Activated CD8-positive, alpha-beta T cell treated with anti-CD3 and anti-CD28 coated beads for 36 hours (primary cell): ENCODE data around the gene DYSF. TPM values are rescaled to one million over a fixed set of nuclear protein-coding genes. Genes with fewer than 3 reads are reported as not detected.
"Not testable (repeated sequence)": the region's sequence is repeated elsewhere in the genome, so short reads cannot be mapped to it uniquely, and the experiment has no call there.

Experiments
- ATAC-seq: fragments of 200-7000 bp; cut with Tn5 transposase; one replicate; pipeline ENCODE4 v1.10.0; 2021; ENCODE audit warnings: mild to moderate bottlenecking, moderate library complexity
- CTCF ChIA-PET: fragments of 350-600 bp; sonication (Branson Sonifier 250); formaldehyde crosslinking; loops from one replicate; lab custom pipeline; 2021; ENCODE audit warnings: antibody characterized with exemption; lab: Charles Lee
- POLR2A ChIA-PET: fragments of 350-600 bp; sonication (Branson Sonifier 250); formaldehyde crosslinking; loops from one replicate; lab custom pipeline; 2021; ENCODE audit warnings: antibody characterized with exemption; lab: Charles Lee
- DNase-seq: peaks from one replicate; pipeline ENCODE4 v3.0.0-alpha.2; 2020
- H3K27ac Mint-ChIP-seq: one replicate; pipeline ENCODE4 v1.8.0; 2021; ENCODE audit warnings: mild to moderate bottlenecking, mixed read lengths
- H3K27me3 Mint-ChIP-seq: one replicate; pipeline ENCODE4 v1.8.0; 2021; ENCODE audit warnings: mixed read lengths
- H3K36me3 Mint-ChIP-seq: one replicate; pipeline ENCODE4 v1.8.0; 2021; ENCODE audit warnings: low read depth, mixed read lengths
- H3K4me1 Mint-ChIP-seq: one replicate; pipeline ENCODE4 v1.8.0; 2021; ENCODE audit warnings: low read depth, mixed read lengths
- H3K4me3 Mint-ChIP-seq: one replicate; pipeline ENCODE4 v1.8.0; 2021; ENCODE audit warnings: mild to moderate bottlenecking, moderate library complexity, mixed read lengths
- H3K9me3 Mint-ChIP-seq: one replicate; pipeline ENCODE4 v1.8.0; 2021; ENCODE audit warnings: mixed read lengths
- intact Hi-C: fragments of 100-400 bp; cut with micrococcal nuclease; formaldehyde crosslinking; loops from one replicate; pipeline ENCODE4 v1.10.0; 2022
- total RNA-seq, 2 experiments: library from RNA; stranded (reverse); gene quantifications; one replicate each; pipeline ENCODE4 v1.2.3, GENCODE V29; 2021
- TF ChIP-seq, protein P1 (sequence below): fragments of 200-600 bp; IDR thresholded peaks from one replicate; pipeline ENCODE4 v1.8.0; 2022; ENCODE audit warnings: antibody characterized with exemption, mild to moderate bottlenecking

DYSF gene
- total RNA-seq, 2 experiments from 2014 or later: 3.5 to 3.8 TPM

DNA sequence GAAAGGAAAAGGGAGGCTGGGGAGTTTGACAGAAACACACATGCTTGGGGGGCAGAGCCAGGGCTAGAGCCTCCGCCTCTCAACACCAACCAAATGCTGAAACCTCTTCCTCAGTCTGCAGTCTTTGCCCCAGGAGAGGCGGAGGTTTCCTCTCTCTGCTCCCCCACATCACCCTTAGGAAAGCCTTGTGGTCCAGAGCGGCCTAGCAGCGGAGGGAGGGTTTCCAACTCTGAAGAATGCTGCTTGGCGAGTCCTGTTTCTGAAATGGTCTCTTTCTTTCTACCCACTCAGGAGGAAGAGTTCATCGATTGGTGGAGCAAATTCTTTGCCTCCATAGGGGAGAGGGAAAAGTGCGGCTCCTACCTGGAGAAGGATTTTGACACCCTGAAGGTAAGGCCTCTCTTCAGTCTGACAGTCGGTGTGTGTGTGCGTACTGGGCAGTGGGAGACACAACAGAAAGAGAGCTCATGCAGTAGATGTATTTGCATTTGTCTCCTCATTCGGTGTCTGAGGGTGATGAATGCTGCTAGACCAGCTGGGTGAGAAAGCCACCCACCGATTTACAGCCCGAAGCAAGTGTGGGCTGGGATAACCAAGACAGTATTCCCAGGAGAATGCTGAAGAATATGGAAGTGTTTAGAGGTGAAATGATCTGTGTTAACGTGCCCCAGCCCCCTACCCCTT lies 190.5 kb downstream of the DYSF start:
- intact Hi-C loops: no loop called here
- Mint-ChIP-seq H3K9me3 (peaks cover 3% of the 10 kb centered on the region), H3K27ac (no peak overlapping the region), H3K4me1 (no peaks in the 10 kb centered on the region), H3K27me3 (peaks cover 6% of the 10 kb centered on the region), H3K36me3 (no peaks in the 10 kb centered on the region), H3K4me3 (no peak overlapping the region)
- ATAC-seq (no peak), DNase-seq (no peak)
- TF ChIP-seq, protein P1, sequence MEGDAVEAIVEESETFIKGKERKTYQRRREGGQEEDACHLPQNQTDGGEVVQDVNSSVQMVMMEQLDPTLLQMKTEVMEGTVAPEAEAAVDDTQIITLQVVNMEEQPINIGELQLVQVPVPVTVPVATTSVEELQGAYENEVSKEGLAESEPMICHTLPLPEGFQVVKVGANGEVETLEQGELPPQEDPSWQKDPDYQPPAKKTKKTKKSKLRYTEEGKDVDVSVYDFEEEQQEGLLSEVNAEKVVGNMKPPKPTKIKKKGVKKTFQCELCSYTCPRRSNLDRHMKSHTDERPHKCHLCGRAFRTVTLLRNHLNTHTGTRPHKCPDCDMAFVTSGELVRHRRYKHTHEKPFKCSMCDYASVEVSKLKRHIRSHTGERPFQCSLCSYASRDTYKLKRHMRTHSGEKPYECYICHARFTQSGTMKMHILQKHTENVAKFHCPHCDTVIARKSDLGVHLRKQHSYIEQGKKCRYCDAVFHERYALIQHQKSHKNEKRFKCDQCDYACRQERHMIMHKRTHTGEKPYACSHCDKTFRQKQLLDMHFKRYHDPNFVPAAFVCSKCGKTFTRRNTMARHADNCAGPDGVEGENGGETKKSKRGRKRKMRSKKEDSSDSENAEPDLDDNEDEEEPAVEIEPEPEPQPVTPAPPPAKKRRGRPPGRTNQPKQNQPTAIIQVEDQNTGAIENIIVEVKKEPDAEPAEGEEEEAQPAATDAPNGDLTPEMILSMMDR: no peak
- CTCF ChIA-PET: no interaction called here
- POLR2A ChIA-PET: no interaction called here

DNA sequence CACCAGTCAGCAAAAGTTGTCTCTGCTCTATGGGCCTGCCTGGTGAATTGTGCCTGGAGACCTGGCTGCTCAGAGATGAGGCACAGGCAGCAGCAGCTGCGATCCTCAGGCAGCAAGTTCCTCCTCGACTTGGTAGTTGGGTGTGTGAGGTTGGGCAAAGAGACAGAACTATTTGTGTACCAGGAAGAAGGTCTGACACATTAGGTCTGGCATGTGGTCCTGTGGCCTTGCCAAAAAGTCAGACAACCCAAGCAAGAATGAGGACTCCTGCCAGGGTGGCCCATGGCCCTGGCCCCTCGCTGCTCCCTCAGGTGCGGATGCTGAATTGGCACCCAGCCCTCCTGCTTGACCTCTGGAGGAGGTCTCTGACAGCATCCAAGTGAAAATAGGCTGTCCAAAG lies 192.7 kb downstream of the DYSF start:
- H3K4me1 Mint-ChIP-seq: no peaks in the 10 kb centered on the region
- POLR2A ChIA-PET: no interaction called here
- no peak overlapping the region for H3K4me3 Mint-ChIP-seq

DNA sequence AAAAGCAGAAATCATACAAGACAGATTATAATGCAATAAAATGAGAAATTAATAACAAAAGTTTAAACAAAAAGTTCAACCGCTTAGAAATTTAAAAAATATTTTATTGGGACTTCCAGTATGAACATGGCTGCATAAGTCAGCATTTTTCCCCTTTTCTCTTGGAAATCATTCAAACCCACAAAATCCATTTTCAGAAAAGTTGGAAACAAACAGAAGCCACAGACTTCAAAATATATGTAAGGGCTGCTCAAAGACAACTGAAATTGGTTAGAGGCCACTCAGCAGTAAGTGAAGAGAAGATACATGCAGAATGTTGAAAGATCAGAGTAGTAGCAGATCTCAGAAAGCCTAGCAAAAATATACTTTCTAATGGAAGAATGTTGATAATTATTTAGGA lies 194.0 kb downstream of the DYSF start:
- intact Hi-C loops: no loop called here
- no peaks in the 10 kb centered on the region for H3K4me1 Mint-ChIP-seq
- DNase-seq: no peak
- no peaks in the 10 kb centered on the region for H3K36me3 Mint-ChIP-seq
- TF ChIP-seq, protein P1: no peak
- no peak overlapping the region for H3K4me3 Mint-ChIP-seq
- peaks cover 8% of the 10 kb centered on the region for H3K27me3 Mint-ChIP-seq
- CTCF ChIA-PET: interaction anchor here (0.6 kb wide), 1 partner anchor 253 kb away, joined by 3 read pairs; no protein-coding TSS in a partner anchor
- H3K27ac Mint-ChIP-seq: no peak overlapping the region
- ATAC-seq: no peak
- H3K9me3 Mint-ChIP-seq: peaks cover 3% of the 10 kb centered on the region
- POLR2A ChIA-PET: no interaction called here

More for the DNA sequence above, 192.7 kb downstream of the DYSF start:
- ATAC-seq: no peak
- CTCF ChIA-PET: no interaction called here
- Mint-ChIP-seq H3K27me3 (peaks cover 8% of the 10 kb centered on the region), H3K9me3 (peaks cover 3% of the 10 kb centered on the region), H3K27ac (no peak overlapping the region), H3K36me3 (no peaks in the 10 kb centered on the region)
- intact Hi-C loops: no loop called here
- TF ChIP-seq, protein P1: no peak
- no peak for DNase-seq

DNA sequence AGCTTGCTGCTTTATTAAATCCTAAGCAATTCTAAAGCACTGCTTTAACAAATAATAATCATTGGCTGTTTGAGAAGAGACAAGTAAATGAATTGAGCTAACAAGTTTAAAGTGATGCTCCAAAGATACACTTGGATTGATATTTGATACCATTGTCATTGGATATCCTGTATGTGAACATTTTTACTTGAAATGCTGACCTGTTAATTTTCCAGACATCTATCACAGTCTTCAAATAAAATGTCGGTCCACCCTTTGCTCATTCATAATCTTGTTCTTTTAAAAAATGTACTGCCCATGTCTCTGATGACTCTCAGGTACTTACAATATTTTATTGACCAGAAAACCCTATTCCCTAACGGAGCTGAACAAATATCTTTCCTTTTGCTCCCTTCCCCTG lies 202.1 kb downstream of the DYSF start:
- peaks cover 6% of the 10 kb centered on the region for H3K36me3 Mint-ChIP-seq
- H3K27ac Mint-ChIP-seq: no peak overlapping the region
- POLR2A ChIA-PET: no interaction called here
- H3K27me3 Mint-ChIP-seq: no peaks in the 10 kb centered on the region
- CTCF ChIA-PET: no interaction called here
- peaks cover 19% of the 10 kb centered on the region for H3K9me3 Mint-ChIP-seq
- no peak for ATAC-seq
- H3K4me1 Mint-ChIP-seq: no peaks in the 10 kb centered on the region
- TF ChIP-seq, protein P1: no peak
- no peak overlapping the region for H3K4me3 Mint-ChIP-seq
- DNase-seq: no peak
- intact Hi-C loops: no loop called here

DNA sequence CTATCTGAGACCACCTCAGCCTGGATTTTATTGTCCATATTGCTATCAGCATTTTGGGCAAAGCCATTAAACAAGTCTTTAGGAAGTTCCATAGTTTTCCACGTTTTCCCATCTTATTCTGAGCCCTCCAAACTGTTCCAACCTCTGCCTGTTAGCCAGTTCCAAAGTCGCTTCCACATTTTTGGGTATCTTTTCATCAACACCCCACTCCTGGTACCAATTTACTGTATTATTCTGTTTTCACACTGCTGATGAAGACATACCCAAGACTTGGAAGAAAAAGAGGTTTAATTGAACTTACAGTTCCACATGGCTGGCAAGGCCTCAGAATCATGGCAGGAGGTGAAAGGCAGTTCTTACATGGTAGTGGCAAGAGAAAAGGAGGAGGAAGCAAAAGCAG lies 204.9 kb downstream of the DYSF start:
- not testable (repeated sequence) for ATAC-seq, H3K27me3 Mint-ChIP-seq, H3K27ac Mint-ChIP-seq

More for the DNA sequence above, 204.9 kb downstream of the DYSF start:
- intact Hi-C loops, CTCF ChIA-PET, H3K4me1 Mint-ChIP-seq, DNase-seq, POLR2A ChIA-PET, H3K4me3 Mint-ChIP-seq, H3K36me3 Mint-ChIP-seq: not testable (repeated sequence)
- peaks cover 17% of the 10 kb centered on the region for H3K9me3 Mint-ChIP-seq
